Adipocyte (in vitro differentiated cells): ENCODE measurements around the gene ZNF837.

Experiments
- DNase-seq: peaks from one replicate; pipeline ENCODE4 v3.0.0-alpha.2; 2015; ENCODE audit warnings: low read depth
- H3K27me3 ChIP-seq: replicated peaks from 2 replicates; pipeline ENCODE4 v1.7.0; 2013; ENCODE audit warnings: mild to moderate bottlenecking, low read length, moderate library complexity; ENCODE audit not compliant: control insufficient read depth, insufficient read depth
- H3K36me3 ChIP-seq: 2 replicates; pipeline ENCODE4 v1.7.0; 2013; ENCODE audit warnings: low read length, mild to moderate bottlenecking, moderate library complexity; ENCODE audit not compliant: control insufficient read depth, insufficient read depth, severe bottlenecking
- H3K4me1 ChIP-seq: 2 replicates; pipeline ENCODE4 v1.7.0; 2013; ENCODE audit warnings: mild to moderate bottlenecking, low read length, moderate library complexity; ENCODE audit not compliant: control insufficient read depth, insufficient read depth
- H3K4me3 ChIP-seq: 2 replicates; pipeline ENCODE4 v1.7.0; 2013; ENCODE audit warnings: mild to moderate bottlenecking, low read length, moderate library complexity
- H3K9ac ChIP-seq: 2 replicates; pipeline ENCODE4 v1.7.0; 2013; ENCODE audit warnings: mild to moderate bottlenecking, low read length, moderate library complexity
- H3K9me3 ChIP-seq: 2 replicates; pipeline ENCODE4 v1.7.0; 2013; ENCODE audit warnings: mild to moderate bottlenecking, low read length, moderate library complexity; ENCODE audit not compliant: control insufficient read depth

ZNF837 gene

GRCh38 chr19:58401840-58402421 is 21.1 kb upstream of the ZNF837 start:
- peak overlapping the region; percentile 80 for H3K9ac ChIP-seq
- H3K4me3 ChIP-seq: peak overlapping the region; percentile 86
- DNase-seq: no peak
- no peaks in the 10 kb centered on the region for H3K9me3 ChIP-seq
- no peaks in the 10 kb centered on the region for H3K36me3 ChIP-seq
- H3K27me3 ChIP-seq: no peaks in the 10 kb centered on the region
- peaks cover 12% of the 10 kb centered on the region for H3K4me1 ChIP-seq

DNA sequence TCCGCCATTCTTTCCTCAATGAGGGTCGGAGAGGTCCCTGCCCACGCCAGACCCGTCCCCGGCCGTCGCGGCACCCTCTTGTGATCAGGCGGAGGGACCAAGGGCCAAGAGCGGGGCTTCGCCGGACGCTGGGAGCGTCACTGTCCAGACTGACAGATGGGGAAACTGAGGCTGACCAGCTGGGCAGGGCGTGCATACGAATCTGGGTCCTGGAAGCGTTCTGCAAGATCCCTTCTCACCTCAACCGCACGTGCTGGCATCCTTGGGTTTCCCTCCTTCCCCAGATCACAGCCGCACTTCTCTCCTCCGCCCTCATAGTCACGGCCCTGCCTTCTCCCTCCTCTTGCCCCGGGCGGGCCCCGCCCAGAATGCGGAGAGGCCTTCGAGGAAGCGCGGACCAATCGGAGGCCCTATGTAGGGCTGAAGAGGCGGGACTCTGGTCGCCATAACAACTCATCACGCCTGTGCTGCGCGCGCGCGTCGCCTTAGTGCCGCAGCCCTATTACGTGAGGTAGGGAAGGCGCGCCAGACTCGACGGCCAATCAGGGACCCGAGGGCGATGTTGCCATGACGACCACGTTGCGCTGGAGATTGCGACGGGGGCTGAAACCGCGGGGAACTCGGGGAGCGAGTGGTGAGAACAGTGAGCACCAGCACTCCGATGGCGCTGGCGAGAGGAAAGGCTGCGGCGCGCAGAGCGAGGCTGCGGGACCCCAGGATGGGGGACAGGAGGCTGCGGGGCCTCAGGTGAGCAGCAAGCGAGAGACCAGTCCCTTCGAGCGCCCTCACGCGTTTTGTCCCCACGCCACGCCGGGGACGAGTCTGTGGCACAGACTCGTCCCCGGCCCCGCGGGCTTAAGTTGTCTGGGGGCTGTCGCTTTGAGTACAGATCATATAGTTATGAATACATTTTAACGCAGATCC is 20.3 kb upstream of the ZNF837 start:
- no peaks in the 10 kb centered on the region for H3K36me3 ChIP-seq
- peak overlapping the region; percentile 84 for H3K9ac ChIP-seq
- peak overlapping the region; percentile 86 for H3K4me3 ChIP-seq
- no peaks in the 10 kb centered on the region for H3K9me3 ChIP-seq
- peaks cover 12% of the 10 kb centered on the region for H3K4me1 ChIP-seq
- peak; percentile 100 for DNase-seq
- no peaks in the 10 kb centered on the region for H3K27me3 ChIP-seq

DNA sequence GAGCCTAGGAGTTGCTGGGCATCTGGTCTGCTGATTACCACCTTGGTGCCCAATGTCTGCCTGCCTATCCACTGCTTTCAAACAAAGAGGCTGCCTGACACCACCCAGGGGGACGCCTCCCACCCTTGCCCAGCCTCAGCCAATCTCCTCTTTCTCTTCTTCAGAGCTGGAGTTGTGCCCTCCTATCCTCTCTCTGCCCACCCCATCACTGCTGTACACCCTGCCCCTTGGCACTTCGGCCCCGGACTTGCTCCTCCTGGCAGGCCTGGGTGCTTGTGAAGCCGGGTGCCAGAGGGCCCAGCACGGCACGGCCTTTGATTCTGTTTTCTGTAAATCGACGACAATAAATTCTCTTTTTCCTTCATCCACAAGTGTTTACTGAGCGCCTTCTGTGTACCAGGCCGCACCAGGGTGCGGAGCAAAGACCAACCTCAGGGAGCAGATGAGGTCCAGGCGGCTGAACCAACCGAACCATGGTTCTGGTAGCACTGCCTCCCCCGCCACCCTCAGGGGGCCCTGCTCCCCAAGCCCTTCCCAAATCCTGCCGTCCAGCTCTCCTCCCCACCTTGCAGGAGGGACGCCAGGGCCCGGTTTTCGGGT is 19.6 kb upstream of the ZNF837 start:
- H3K4me3 ChIP-seq: peak overlapping the region; percentile 79
- no peak for DNase-seq
- H3K27me3 ChIP-seq: no peaks in the 10 kb centered on the region
- peak overlapping the region; percentile 84 for H3K9ac ChIP-seq
- no peaks in the 10 kb centered on the region for H3K36me3 ChIP-seq
- no peaks in the 10 kb centered on the region for H3K9me3 ChIP-seq
- H3K4me1 ChIP-seq: peaks cover 12% of the 10 kb centered on the region

GRCh38 chr19:58399903-58400302 is 19.1 kb upstream of the ZNF837 start:
- peaks cover 4% of the 10 kb centered on the region for H3K36me3 ChIP-seq
- DNase-seq: no peak
- H3K27me3 ChIP-seq: no peaks in the 10 kb centered on the region
- no peak overlapping the region for H3K4me3 ChIP-seq
- H3K4me1 ChIP-seq: peaks cover 12% of the 10 kb centered on the region
- H3K9me3 ChIP-seq: no peaks in the 10 kb centered on the region
- H3K9ac ChIP-seq: no peak overlapping the region

- Histone ChIP-seq H3K9me3 (no peaks in the 10 kb centered on the region), H3K36me3 (peaks cover 18% of the 10 kb centered on the region), H3K27me3 (no peaks in the 10 kb centered on the region), H3K4me3 (no peak overlapping the region), H3K4me1 (peaks cover 12% of the 10 kb centered on the region), H3K9ac (no peak overlapping the region)
- no peak for DNase-seq
Measured at GRCh38 chr19:58398545-58398944, 17.7 kb upstream of the ZNF837 start.

- Histone ChIP-seq H3K9me3 (no peaks in the 10 kb centered on the region), H3K4me1 (peaks cover 12% of the 10 kb centered on the region), H3K27me3 (no peaks in the 10 kb centered on the region), H3K36me3 (peaks cover 23% of the 10 kb centered on the region), H3K4me3 (no peak overlapping the region), H3K9ac (no peak overlapping the region)
- no peak for DNase-seq
Measured at GRCh38 chr19:58398087-58398486, 17.3 kb upstream of the ZNF837 start.

- no peaks in the 10 kb centered on the region for H3K9me3 ChIP-seq
- peaks cover 12% of the 10 kb centered on the region for H3K4me1 ChIP-seq
- no peak overlapping the region for H3K9ac ChIP-seq
- DNase-seq: no peak
- no peak overlapping the region for H3K4me3 ChIP-seq
- no peaks in the 10 kb centered on the region for H3K27me3 ChIP-seq
- H3K36me3 ChIP-seq: peaks cover 28% of the 10 kb centered on the region
Measured at GRCh38 chr19:58397533-58398037, 16.8 kb upstream of the ZNF837 start.

DNA sequence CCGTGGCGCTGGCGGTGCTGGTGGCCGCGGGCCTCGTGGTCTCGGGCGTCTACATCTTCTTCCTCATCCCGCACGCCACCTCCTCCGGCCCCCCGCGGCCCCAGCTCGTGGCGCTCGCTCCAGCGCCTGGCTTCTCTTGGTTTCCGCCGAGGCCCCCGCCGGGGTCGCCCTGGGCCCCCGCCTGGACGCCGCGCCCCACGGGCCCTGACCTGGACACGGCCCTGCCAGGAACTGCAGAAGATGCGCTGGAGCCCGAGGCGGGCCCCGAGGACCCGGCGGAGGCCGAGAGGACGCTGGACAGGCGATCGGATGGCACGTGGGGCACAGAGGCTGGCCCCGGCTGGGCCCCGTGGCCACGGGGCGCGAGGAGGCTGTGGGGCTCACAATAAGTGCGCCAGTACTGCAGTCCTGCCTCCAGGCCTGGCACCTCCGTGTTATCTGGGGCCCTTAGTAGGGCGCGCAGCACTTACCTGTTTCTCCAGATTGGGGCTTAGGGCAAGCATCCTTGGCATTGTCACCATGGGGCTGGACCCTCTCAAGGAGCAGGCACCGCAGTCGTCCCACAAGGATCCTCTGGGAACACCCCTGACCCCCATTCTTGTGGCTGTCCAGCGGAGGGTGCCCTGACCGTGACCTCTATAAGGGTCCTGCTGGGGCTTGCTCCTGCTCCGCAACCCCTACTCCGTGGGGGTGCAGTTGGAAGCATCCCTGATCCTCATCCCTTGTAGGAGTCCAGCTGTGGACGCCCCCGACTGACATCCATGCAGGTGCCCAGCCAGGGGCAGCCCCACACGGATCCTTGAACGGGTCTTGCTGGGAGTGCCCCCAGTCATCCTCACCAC is 16.1 kb upstream of the ZNF837 start:
- H3K27me3 ChIP-seq: no peaks in the 10 kb centered on the region
- DNase-seq: no peak
- H3K9ac ChIP-seq: no peak overlapping the region
- H3K4me3 ChIP-seq: no peak overlapping the region
- H3K4me1 ChIP-seq: peaks cover 9% of the 10 kb centered on the region
- H3K9me3 ChIP-seq: no peaks in the 10 kb centered on the region
- peaks cover 33% of the 10 kb centered on the region for H3K36me3 ChIP-seq

GRCh38 chr19:58395979-58396627 is 15.3 kb upstream of the ZNF837 start:
- Histone ChIP-seq H3K4me3 (no peak overlapping the region), H3K4me1 (peaks cover 7% of the 10 kb centered on the region), H3K9me3 (no peaks in the 10 kb centered on the region), H3K9ac (peak overlapping the region; percentile 29), H3K27me3 (no peaks in the 10 kb centered on the region), H3K36me3 (peaks cover 40% of the 10 kb centered on the region)
- DNase-seq: no peak

- H3K4me1 ChIP-seq: peaks cover 6% of the 10 kb centered on the region
- peak within 1 kb of the TSS; percentile 29 for H3K9ac ChIP-seq
- peaks cover 47% of the 10 kb centered on the region for H3K36me3 ChIP-seq
- DNase-seq: no peak
- no peaks in the 10 kb centered on the region for H3K27me3 ChIP-seq
- H3K9me3 ChIP-seq: no peaks in the 10 kb centered on the region
- H3K4me3 ChIP-seq: no peak within 1 kb of the TSS
Measured at GRCh38 chr19:58395220-58395978, 14.6 kb upstream of the ZNF837 start, which contains the start of gene RNF225. TSS of gene RNF225 (plus strand) at chr19:58395656. CDS start at chr19:58396090, 434 bp downstream.
